ENCODE results near the gene HECTD1.
"Not testable (repeated sequence)": the region's sequence is repeated elsewhere in the genome, so short reads cannot be mapped to it uniquely, and the experiment has no call there.

Gene HECTD1

GRCh38 chr14:31207755-31208545 lies at the start of gene HECTD1:
Gene HECTD1, minus strand, starts transcription at chr14:31207793. Its CDS starts 1,857 bp downstream, at chr14:31205936.
- DNase-seq = peak; percentile 97

- no peak for DNase-seq
Observed at GRCh38 chr14:31257244-31257553, 49.6 kb upstream of the HECTD1 start.

- DNase-seq = no peak
Observed at GRCh38 chr14:31256534-31257243, 49.1 kb upstream of the HECTD1 start.

- DNase-seq = not testable (repeated sequence)
Observed at GRCh38 chr14:31255918-31256317, 48.3 kb upstream of the HECTD1 start.

- DNase-seq = no peak
Observed at GRCh38 chr14:31255286-31255685, 47.7 kb upstream of the HECTD1 start.

- no peak for DNase-seq
Observed at GRCh38 chr14:31253746-31254471, 46.3 kb upstream of the HECTD1 start.

- DNase-seq = no peak
Observed at GRCh38 chr14:31252865-31253264, 45.3 kb upstream of the HECTD1 start.

GRCh38 chr14:31251028-31251958 lies 43.7 kb upstream of the HECTD1 start:
- no peak for DNase-seq

GRCh38 chr14:31244626-31245025 lies 37.0 kb upstream of the HECTD1 start:
- no peak for DNase-seq

- no peak for DNase-seq
Observed at GRCh38 chr14:31243860-31244259, 36.3 kb upstream of the HECTD1 start.

- DNase-seq = not testable (repeated sequence)
Observed at GRCh38 chr14:31242161-31242940, 34.8 kb upstream of the HECTD1 start.

- no peak for DNase-seq
Observed at GRCh38 chr14:31241450-31242114, 34.0 kb upstream of the HECTD1 start.

GRCh38 chr14:31239741-31240140 lies 32.1 kb upstream of the HECTD1 start:
- DNase-seq = no peak

- DNase-seq = no peak
Observed at GRCh38 chr14:31235462-31235861, 27.9 kb upstream of the HECTD1 start.

- DNase-seq = no peak
Observed at GRCh38 chr14:31232081-31232480, 24.5 kb upstream of the HECTD1 start.

GRCh38 chr14:31231272-31231671 lies 23.7 kb upstream of the HECTD1 start:
- DNase-seq = not testable (repeated sequence)

- no peak for DNase-seq
Observed at GRCh38 chr14:31230573-31230958, 23.0 kb upstream of the HECTD1 start.

- peak; percentile 29 for DNase-seq
Observed at GRCh38 chr14:31229638-31230572, 22.3 kb upstream of the HECTD1 start.

- no peak for DNase-seq
Observed at GRCh38 chr14:31229009-31229408, 21.4 kb upstream of the HECTD1 start.

- DNase-seq = no peak
Observed at GRCh38 chr14:31228533-31228932, 20.9 kb upstream of the HECTD1 start.

All from eye (tissue), 1 donor.